ENCODE results near the gene CRB1.

The CRB1 gene

DNA sequence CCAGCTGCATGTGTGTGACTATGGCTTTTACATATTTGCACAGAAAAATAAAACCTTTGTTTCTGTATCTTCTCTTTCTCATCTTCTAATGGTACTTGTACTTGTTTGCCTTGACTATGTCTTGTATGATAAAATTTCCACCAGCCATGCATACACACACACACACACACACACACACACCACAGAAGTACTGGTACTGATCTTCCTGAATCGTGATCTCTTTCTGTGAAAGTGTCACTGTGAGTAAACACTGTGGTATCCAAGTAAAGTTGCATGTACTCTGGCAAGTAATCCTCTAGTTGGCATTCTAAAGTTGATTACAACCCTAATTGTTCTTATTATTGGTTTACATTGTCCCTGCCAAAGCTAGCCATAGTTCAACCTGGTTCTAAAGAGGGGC, 176.7 kb downstream of the CRB1 start:
- Histone ChIP-seq H3K9me3 (ENCODE audit: control insufficient read depth, insufficient read depth, low read length) (no peaks in the 10 kb centered on the region), H3K4me3 (ENCODE audit: low read depth, low read length) (no peak overlapping the region)

GRCh38 chr1:197448121-197448779, 180.2 kb downstream of the CRB1 start:
- no peak overlapping the region for H3K4me3 ChIP-seq (ENCODE audit: low read depth, low read length)
- no peaks in the 10 kb centered on the region for H3K36me3 ChIP-seq (ENCODE audit: control insufficient read depth, insufficient read depth, low read length)
- no peaks in the 10 kb centered on the region for H3K9me3 ChIP-seq (ENCODE audit: control insufficient read depth, insufficient read depth, low read length)
- no peaks in the 10 kb centered on the region for H3K4me1 ChIP-seq (ENCODE audit: control insufficient read depth, insufficient read depth, low read length)
- no peak overlapping the region for H3K9ac ChIP-seq (ENCODE audit: low read depth, low read length)
- H3K27me3 ChIP-seq (ENCODE audit: control insufficient read depth, insufficient read depth, low read length), result no peaks in the 10 kb centered on the region

More for the DNA sequence above, 176.7 kb downstream of the CRB1 start:
- Histone ChIP-seq H3K4me1 (ENCODE audit: control insufficient read depth, insufficient read depth, low read length) (peaks cover 27% of the 10 kb centered on the region), H3K9ac (ENCODE audit: low read depth, low read length) (no peak overlapping the region), H3K27me3 (ENCODE audit: control insufficient read depth, insufficient read depth, low read length) (no peaks in the 10 kb centered on the region), H3K36me3 (ENCODE audit: control insufficient read depth, insufficient read depth, low read length) (no peaks in the 10 kb centered on the region)

- no peaks in the 10 kb centered on the region for H3K36me3 ChIP-seq (ENCODE audit: control insufficient read depth, insufficient read depth, low read length)
- no peaks in the 10 kb centered on the region for H3K9me3 ChIP-seq (ENCODE audit: control insufficient read depth, insufficient read depth, low read length)
- no peaks in the 10 kb centered on the region for H3K27me3 ChIP-seq (ENCODE audit: control insufficient read depth, insufficient read depth, low read length)
- H3K4me1 ChIP-seq (ENCODE audit: control insufficient read depth, insufficient read depth, low read length), result no peaks in the 10 kb centered on the region
- no peak overlapping the region for H3K9ac ChIP-seq (ENCODE audit: low read depth, low read length)
- H3K4me3 ChIP-seq (ENCODE audit: low read depth, low read length), result no peak overlapping the region
Measured at GRCh38 chr1:197451381-197451780, 183.3 kb downstream of the CRB1 start.

DNA sequence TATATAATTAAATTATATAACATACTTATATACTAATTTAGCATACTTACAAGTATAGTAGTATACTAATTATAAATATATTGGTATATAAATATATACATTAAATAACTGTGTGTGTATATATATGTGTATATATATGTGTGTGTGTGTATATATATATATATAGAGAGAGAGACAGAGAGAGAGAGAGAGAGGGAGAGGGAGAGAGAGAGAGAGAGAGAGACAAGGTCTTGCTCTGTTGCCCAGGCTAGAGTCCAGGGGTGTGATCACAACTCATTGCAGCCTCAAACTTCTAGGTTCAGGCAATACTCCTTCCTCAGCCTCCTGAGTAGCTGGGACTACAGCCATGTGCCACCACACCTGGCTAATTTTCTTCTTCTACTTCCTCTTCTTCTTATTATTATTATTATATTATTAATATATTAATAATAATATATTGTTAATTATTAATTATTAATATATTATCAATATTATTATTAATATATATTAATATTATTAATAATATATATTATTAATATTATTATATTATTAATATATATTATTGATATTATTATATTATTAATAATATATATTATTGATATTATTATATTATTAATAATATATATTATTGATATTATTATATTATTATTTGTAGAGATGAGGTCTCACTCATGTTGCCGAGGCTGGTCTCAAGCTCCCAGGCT, 185.5 kb downstream of the CRB1 start:
- Histone ChIP-seq H3K4me3 (ENCODE audit: low read depth, low read length) (no peak overlapping the region), H3K27me3 (ENCODE audit: control insufficient read depth, insufficient read depth, low read length) (no peaks in the 10 kb centered on the region), H3K4me1 (ENCODE audit: control insufficient read depth, insufficient read depth, low read length) (no peaks in the 10 kb centered on the region), H3K9me3 (ENCODE audit: control insufficient read depth, insufficient read depth, low read length) (no peaks in the 10 kb centered on the region), H3K9ac (ENCODE audit: low read depth, low read length) (no peak overlapping the region), H3K36me3 (ENCODE audit: control insufficient read depth, insufficient read depth, low read length) (no peaks in the 10 kb centered on the region)

DNA sequence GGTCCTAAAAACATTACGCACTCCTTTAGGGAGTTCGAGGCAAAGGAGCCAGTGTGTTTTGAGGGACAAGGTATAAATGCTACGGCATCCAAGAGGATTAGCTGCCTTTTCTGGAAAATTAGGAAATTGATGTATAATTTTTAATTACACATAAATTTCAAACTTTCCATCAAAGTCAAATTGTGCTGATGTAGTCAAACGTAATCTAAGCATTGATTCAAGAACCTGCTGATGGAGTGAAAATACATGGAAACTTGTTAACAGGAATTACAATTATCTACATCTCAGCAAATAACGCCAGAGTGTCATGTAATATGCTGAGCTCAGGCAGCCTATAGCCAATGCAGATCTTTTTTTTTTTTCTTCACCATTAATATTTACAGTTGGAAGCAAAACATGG, 194.5 kb downstream of the CRB1 start:
- Histone ChIP-seq H3K9ac (ENCODE audit: low read depth, low read length) (no peak overlapping the region), H3K27me3 (ENCODE audit: control insufficient read depth, insufficient read depth, low read length) (no peaks in the 10 kb centered on the region), H3K4me1 (ENCODE audit: control insufficient read depth, insufficient read depth, low read length) (peaks cover 10% of the 10 kb centered on the region), H3K9me3 (ENCODE audit: control insufficient read depth, insufficient read depth, low read length) (no peaks in the 10 kb centered on the region), H3K4me3 (ENCODE audit: low read depth, low read length) (no peak overlapping the region), H3K36me3 (ENCODE audit: control insufficient read depth, insufficient read depth, low read length) (no peaks in the 10 kb centered on the region)

DNA sequence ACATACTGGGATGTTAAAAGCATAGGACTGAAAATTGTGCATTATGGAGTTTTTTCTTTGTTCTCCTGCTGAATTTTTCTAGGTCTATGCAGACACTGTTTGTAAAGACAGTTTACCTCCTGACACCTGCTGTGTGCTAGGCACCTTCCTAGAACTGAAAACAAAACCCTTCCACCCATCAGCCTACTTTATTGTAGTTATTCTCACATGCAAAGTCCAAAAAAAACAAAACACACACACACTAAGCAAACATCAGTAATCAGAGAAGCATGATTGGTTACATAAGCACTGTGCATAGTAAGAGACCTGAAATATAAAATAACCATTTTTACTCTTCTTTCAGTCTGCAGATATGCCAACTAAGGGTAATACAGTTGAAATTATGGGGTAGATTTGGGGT, 195.1 kb downstream of the CRB1 start:
- no peak overlapping the region for H3K4me3 ChIP-seq (ENCODE audit: low read depth, low read length)
- no peaks in the 10 kb centered on the region for H3K36me3 ChIP-seq (ENCODE audit: control insufficient read depth, insufficient read depth, low read length)
- no peak overlapping the region for H3K9ac ChIP-seq (ENCODE audit: low read depth, low read length)
- no peaks in the 10 kb centered on the region for H3K27me3 ChIP-seq (ENCODE audit: control insufficient read depth, insufficient read depth, low read length)
- peaks cover 10% of the 10 kb centered on the region for H3K4me1 ChIP-seq (ENCODE audit: control insufficient read depth, insufficient read depth, low read length)
- H3K9me3 ChIP-seq (ENCODE audit: control insufficient read depth, insufficient read depth, low read length), result no peaks in the 10 kb centered on the region

GRCh38 chr1:197464044-197464443, 196.0 kb downstream of the CRB1 start:
- no peaks in the 10 kb centered on the region for H3K36me3 ChIP-seq (ENCODE audit: control insufficient read depth, insufficient read depth, low read length)
- peaks cover 10% of the 10 kb centered on the region for H3K4me1 ChIP-seq (ENCODE audit: control insufficient read depth, insufficient read depth, low read length)
- no peaks in the 10 kb centered on the region for H3K9me3 ChIP-seq (ENCODE audit: control insufficient read depth, insufficient read depth, low read length)
- H3K27me3 ChIP-seq (ENCODE audit: control insufficient read depth, insufficient read depth, low read length), result no peaks in the 10 kb centered on the region
- no peak overlapping the region for H3K4me3 ChIP-seq (ENCODE audit: low read depth, low read length)
- no peak overlapping the region for H3K9ac ChIP-seq (ENCODE audit: low read depth, low read length)

- H3K4me3 ChIP-seq (ENCODE audit: low read depth, low read length), result no peak overlapping the region
- no peaks in the 10 kb centered on the region for H3K27me3 ChIP-seq (ENCODE audit: control insufficient read depth, insufficient read depth, low read length)
- H3K9me3 ChIP-seq (ENCODE audit: control insufficient read depth, insufficient read depth, low read length), result no peaks in the 10 kb centered on the region
- no peaks in the 10 kb centered on the region for H3K36me3 ChIP-seq (ENCODE audit: control insufficient read depth, insufficient read depth, low read length)
- no peak overlapping the region for H3K9ac ChIP-seq (ENCODE audit: low read depth, low read length)
- H3K4me1 ChIP-seq (ENCODE audit: control insufficient read depth, insufficient read depth, low read length), result peaks cover 19% of the 10 kb centered on the region
Measured at GRCh38 chr1:197465528-197466327, 197.7 kb downstream of the CRB1 start.

DNA sequence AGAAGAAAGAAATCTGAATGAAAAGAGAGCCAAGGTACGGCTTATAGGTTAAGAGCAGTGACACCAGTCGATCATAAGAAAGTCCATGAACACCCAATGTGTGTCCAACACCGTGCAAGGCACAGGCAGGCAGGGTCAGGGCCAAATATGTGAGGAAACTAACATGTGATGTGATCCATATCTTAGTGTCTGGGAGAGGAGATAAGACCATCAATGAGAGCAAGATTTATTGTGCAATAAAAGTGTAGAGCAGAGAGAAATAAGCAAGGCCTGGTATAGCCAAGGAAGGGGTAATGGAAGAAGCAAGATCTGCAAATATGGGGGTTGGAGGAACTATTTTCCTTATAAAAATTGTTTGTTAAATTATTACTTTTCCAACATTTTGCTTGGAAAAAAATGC, 198.8 kb downstream of the CRB1 start:
- H3K9me3 ChIP-seq (ENCODE audit: control insufficient read depth, insufficient read depth, low read length), result no peaks in the 10 kb centered on the region
- peaks cover 22% of the 10 kb centered on the region for H3K4me1 ChIP-seq (ENCODE audit: control insufficient read depth, insufficient read depth, low read length)
- H3K36me3 ChIP-seq (ENCODE audit: control insufficient read depth, insufficient read depth, low read length), result no peaks in the 10 kb centered on the region
- no peak overlapping the region for H3K4me3 ChIP-seq (ENCODE audit: low read depth, low read length)
- H3K27me3 ChIP-seq (ENCODE audit: control insufficient read depth, insufficient read depth, low read length), result no peaks in the 10 kb centered on the region
- H3K9ac ChIP-seq (ENCODE audit: low read depth, low read length), result no peak overlapping the region

GRCh38 chr1:197467881-197468280, 199.8 kb downstream of the CRB1 start:
- H3K36me3 ChIP-seq (ENCODE audit: control insufficient read depth, insufficient read depth, low read length), result no peaks in the 10 kb centered on the region
- peaks cover 19% of the 10 kb centered on the region for H3K4me1 ChIP-seq (ENCODE audit: control insufficient read depth, insufficient read depth, low read length)
- no peaks in the 10 kb centered on the region for H3K9me3 ChIP-seq (ENCODE audit: control insufficient read depth, insufficient read depth, low read length)
- H3K9ac ChIP-seq (ENCODE audit: low read depth, low read length), result no peak overlapping the region
- H3K4me3 ChIP-seq (ENCODE audit: low read depth, low read length), result no peak overlapping the region
- no peaks in the 10 kb centered on the region for H3K27me3 ChIP-seq (ENCODE audit: control insufficient read depth, insufficient read depth, low read length)

GRCh38 chr1:197468543-197469175, 200.6 kb downstream of the CRB1 start:
- Histone ChIP-seq H3K9ac (ENCODE audit: low read depth, low read length) (no peak overlapping the region), H3K4me3 (ENCODE audit: low read depth, low read length) (no peak overlapping the region), H3K27me3 (ENCODE audit: control insufficient read depth, insufficient read depth, low read length) (no peaks in the 10 kb centered on the region), H3K4me1 (ENCODE audit: control insufficient read depth, insufficient read depth, low read length) (peaks cover 15% of the 10 kb centered on the region), H3K9me3 (ENCODE audit: control insufficient read depth, insufficient read depth, low read length) (no peaks in the 10 kb centered on the region), H3K36me3 (ENCODE audit: control insufficient read depth, insufficient read depth, low read length) (no peaks in the 10 kb centered on the region)
